H7 (cell line): ENCODE results near the gene TMEM259. TPM values are rescaled to one million over a fixed set of nuclear protein-coding genes. Genes with fewer than 3 reads are reported as not detected.

ENCODE experiments used
- DNase-seq: peaks from one replicate; pipeline ENCODE4 v3.0.0; 2012
- H3K27me3 ChIP-seq: 2 replicates; pipeline ENCODE4 v1.6.0; 2011; ENCODE audit warnings: mild to moderate bottlenecking, low read length; ENCODE audit not compliant: control insufficient read depth, insufficient read depth
- H3K36me3 ChIP-seq: replicated peaks from 2 replicates; pipeline ENCODE4 v1.5.1; 2011; ENCODE audit warnings: low read length; ENCODE audit not compliant: control insufficient read depth, insufficient read depth
- H3K4me3 ChIP-seq: 2 replicates; pipeline ENCODE4 v1.5.1; 2011; ENCODE audit warnings: low read depth, mild to moderate bottlenecking, control low read depth, low read length, moderate library complexity; ENCODE audit not compliant: insufficient read depth
- total RNA-seq: library from RNA; depleted of rRNA; stranded (reverse); fragments of >200 nt; shearing (Covaris generic); gene quantifications from 2 replicates; pipeline ENCODE4 v1.2.3, GENCODE V29; 2014

TMEM259 gene
- total RNA-seq, 1 experiment from 2014 or later = 153 TPM

DNA sequence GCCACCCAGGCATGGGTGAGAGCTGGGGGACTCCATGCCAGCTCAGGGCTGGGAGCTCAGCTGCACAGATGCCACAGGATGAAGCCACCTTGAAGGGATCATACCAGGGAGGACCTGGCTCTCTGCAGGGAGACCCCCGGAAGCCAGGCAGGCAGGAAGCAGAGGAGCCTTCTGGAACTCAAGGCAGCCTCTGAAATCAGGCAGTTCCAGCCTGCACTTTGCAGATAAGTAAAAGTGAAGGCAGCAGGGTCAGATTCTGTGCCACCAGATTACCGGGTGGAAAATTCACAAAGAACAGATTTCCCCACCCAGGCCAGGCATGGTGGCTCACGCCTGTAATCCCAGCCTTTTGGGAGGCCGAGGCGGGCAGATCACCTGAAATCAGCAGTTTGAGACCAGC is 2.5 kb downstream of the TMEM259 start:
- Histone ChIP-seq H3K36me3 (peaks cover under 1% of the 10 kb centered on the region; the same call in 1 of the 2 replicates), H3K27me3 (no peaks in the 10 kb centered on the region), H3K4me3 (no peak overlapping the region)
- no peak for DNase-seq

DNA sequence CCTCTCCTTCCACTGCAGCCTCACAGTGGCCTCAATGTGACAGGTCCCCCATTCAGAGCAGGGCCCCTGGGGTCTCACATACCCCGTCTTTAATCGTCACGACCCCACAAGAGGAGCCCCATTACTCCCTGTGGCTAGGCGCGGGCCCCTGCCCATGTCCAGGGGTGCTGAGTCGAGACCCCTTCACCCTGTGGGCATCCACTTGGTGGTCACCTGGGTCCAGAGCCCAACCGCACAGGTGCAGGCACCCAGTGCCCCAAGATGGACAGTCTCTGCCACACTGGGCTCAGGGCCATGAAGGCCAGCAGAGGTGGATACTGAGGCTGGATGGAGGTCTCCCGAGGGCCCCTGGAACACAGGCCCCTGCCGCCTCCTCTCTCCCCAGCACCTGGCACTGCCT is 3.0 kb downstream of the TMEM259 start:
- Histone ChIP-seq H3K36me3 (peaks cover 2% of the 10 kb centered on the region), H3K27me3 (no peaks in the 10 kb centered on the region), H3K4me3 (no peak overlapping the region)
- DNase-seq = no peak

DNA sequence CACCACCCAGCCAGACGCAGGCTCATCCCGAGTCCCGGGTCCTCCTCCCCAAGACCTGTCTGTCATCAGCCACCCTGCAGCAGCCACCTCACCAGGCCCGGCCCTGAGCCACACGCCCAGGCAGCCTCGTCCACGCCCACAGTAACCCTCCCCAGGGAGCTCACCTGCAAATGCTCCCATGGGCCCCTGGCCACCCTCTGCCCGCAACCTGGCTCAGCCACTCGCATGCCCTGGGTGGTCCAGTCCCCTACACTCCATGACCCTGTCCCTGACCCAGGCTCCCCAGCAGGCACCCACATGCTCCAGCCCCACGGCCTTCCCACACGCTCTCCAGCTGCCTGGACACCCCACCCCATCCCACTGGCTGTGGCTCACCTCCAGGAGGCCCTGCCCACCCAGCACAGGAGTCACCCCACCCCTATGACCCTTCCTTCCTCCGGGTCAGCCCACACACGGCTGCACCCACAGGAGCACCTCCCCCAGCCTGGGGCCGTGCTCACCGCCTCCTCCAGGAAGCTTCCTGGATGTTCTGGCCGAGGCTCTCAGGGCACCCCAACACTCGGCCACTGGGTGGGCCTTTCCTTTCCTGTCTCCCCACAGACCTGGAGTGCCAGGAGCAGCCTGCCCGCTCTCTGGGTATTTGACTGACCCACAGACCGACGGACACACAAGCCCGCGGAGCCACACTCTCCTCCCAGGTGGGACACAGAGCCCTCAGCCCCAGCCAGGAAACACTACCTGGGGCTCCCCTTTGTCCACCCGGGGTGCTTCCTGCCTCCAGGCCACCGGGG is 3.6 kb downstream of the TMEM259 start:
- no peak overlapping the region for H3K4me3 ChIP-seq
- peaks cover 4% of the 10 kb centered on the region for H3K36me3 ChIP-seq
- no peaks in the 10 kb centered on the region for H3K27me3 ChIP-seq
- DNase-seq = no peak

DNA sequence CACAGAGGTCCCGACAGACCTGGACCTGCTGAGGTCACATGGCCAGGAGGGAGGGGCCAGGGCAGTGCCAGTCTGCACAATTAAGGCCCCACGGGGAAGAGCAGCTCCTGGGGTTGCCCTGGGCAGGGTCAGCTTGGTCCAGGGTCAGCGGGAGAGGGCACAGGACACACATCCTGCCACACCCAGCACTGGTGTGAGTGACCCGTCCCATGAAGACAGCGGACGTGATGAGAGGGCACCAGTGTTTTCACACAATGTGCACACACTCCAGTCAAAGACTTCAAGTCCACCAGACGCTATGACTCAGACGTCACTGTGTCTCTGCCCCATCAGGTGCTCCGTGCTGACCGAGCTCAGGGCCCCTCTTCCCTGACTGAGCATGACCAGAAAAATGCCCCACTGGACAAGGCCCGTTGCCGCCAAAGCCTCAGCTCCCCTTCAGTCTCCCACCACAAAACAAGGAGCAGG is 4.2 kb downstream of the TMEM259 start:
- DNase-seq = no peak
- Histone ChIP-seq H3K27me3 (no peaks in the 10 kb centered on the region), H3K4me3 (no peak overlapping the region), H3K36me3 (peaks cover 5% of the 10 kb centered on the region)

DNA sequence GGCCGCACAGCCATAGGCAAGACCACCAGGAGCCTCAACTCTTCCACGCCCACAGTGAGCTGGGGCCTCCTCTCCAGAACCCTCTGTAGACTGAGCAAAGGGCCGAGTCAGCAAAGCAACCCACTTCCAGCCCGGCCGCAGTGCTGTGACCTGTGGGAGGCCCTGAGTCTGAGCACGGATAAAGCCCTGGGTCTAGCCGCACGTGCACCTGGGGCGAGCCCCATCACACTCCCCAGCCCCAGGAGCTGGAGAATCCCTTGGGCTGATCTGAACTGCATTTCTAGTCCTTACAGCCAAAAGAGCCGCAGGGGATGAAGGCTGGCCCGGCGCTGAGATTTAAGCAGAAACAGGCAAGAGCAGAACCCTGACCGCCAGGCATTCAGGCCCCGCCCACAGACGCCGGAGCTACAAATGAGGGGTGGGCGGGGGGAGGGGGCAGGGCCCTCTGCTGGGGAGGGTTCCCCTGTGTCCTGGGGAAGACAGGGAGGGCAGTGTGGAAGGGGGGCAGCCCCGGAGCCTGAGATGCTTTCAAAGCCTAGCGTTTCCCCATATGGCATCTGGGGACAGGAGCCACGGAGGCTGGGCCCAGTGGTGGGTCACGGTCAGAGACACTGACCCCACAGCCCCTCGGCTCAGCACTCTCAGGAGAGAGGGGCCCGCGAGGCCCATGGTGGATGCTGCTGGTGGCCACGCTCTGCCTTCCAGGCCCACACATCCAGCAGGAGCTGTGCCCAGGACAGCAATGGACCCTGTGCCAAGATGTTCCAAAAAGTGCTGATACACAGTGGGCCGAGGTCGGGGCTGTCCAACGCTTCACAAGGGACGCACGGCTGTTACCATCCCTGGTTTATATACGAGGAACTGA is 4.9 kb downstream of the TMEM259 start:
- peak; percentile 94 for DNase-seq
- Histone ChIP-seq H3K27me3 (no peaks in the 10 kb centered on the region), H3K4me3 (no peak overlapping the region), H3K36me3 (peaks cover 5% of the 10 kb centered on the region)

DNA sequence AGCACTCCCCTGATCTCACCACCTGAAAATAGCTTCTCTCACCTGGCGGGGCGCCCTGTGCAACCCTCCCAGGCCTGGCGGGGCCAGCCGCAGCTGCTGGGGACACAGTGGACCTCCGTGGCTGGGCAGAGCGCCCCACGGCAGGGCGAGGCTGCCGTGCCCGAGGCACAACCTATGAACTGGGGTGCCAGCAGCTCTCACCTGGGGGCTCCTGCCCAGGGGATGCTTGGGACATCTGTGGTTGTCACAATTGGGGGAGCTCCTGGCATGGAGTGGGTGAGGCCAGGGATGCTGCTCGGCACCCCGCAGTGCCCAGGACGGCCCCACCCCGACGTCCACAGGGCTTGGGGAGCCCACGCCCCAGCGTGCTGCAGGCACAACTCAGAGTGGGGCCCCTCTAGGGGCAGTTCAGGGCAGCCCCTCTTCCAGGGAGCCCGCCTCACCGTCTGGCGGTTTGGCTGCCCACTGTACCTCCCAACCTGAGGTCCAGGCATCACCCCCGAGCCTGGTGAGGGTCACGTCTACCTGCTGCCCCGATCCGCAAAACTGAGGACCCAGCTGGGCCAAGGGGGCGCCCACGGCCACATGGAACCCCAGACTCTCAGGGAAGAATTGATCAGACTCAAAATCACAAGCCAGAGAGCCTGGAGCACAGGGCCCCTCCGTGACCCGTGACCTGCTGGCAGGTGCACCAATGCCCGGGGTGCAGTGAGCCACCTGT is 5.7 kb downstream of the TMEM259 start:
- H3K4me3 ChIP-seq = no peak overlapping the region
- DNase-seq = no peak

DNA sequence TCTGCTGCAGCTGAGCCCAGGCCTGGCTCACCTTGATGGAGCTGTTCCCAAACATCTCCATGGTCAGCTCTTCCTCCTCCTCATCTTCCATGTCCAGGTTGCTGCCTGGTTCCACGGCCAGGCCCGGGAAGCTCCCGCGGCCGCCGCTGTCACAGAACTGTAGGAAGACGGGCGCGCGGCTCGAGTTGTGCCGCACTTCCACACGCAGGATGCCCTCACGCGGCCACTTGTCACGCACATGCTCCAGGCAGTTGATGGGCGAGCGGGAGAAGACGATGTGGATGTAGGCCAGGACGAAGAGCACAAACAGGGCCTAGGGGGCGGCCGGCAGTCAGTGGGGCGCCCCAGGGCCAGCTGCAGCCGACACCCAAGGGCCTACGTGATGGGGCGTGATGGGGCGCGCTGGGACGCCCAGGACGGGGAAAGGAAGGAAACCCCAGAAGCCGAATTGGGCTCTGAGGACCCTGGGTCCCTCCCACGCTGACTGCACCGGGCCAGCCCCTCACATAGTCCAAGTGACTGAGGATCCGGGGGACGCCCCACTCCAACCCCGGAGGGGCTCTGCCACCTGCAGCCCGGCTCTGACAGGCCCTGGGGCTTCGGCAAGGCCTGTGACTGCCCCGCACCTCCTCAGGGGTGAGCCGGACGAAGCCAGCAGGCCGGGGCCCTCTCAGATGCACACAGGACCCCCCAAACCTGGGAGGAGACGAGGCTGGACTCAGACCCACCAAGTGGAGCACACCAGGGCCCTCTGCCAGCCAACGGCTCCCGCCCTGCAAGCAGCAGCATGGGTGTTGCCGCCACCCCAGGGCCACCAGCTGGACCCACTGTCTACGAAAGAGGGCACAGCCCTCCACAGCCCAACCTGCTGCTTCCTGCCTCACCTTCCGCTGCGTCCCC is 6.5 kb downstream of the TMEM259 start:
- no peak for DNase-seq
- Histone ChIP-seq H3K27me3 (no peaks in the 10 kb centered on the region), H3K36me3 (peaks cover 6% of the 10 kb centered on the region), H3K4me3 (no peak overlapping the region)

More for the DNA sequence above, 5.7 kb downstream of the TMEM259 start:
- H3K27me3 ChIP-seq = no peaks in the 10 kb centered on the region
- H3K36me3 ChIP-seq = peaks cover 5% of the 10 kb centered on the region

DNA sequence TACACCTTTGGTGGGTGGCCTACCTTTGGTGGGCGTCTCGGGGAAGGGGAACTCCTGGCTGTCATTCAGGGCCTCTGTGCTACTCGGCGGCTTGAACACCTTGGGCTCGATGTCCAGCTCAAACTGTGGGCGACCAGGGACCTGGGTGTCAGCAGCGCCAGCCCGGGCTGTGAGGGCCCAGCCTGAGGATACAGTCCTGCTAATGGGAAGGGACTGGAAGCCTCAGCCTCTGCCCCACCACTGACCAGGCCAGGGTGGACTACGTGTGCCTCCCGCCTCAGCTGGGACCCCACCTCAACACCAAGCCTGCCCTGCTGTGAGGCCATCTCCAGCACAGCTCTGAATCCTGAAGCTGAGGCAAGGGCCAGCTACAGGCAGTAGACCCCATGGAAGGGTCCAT is 7.7 kb downstream of the TMEM259 start:
- DNase-seq = no peak
- no peak overlapping the region for H3K4me3 ChIP-seq
- H3K36me3 ChIP-seq = peaks cover 6% of the 10 kb centered on the region
- no peaks in the 10 kb centered on the region for H3K27me3 ChIP-seq

DNA sequence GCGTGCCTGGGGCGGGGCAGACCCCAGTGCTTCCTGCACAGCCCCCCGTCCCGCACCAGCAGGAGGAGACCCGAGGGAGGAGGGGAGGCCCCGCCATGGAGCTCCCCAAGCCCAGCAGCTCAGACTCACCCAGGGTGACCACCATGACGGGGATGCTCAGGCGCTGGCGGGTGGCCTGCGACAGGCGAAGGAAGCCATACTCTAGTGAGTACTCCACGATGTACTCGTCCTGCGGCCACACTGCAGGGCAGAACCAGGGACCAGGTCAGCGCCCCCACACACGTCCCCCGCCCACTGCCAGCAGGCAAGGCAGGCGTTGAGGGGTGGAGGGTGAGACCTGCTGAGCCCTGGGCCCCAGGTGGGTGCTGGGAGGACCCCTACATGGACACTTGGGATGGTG is 8.6 kb downstream of the TMEM259 start:
- peaks cover 6% of the 10 kb centered on the region for H3K36me3 ChIP-seq
- H3K27me3 ChIP-seq = no peaks in the 10 kb centered on the region
- H3K4me3 ChIP-seq = no peak overlapping the region
- no peak for DNase-seq

DNA sequence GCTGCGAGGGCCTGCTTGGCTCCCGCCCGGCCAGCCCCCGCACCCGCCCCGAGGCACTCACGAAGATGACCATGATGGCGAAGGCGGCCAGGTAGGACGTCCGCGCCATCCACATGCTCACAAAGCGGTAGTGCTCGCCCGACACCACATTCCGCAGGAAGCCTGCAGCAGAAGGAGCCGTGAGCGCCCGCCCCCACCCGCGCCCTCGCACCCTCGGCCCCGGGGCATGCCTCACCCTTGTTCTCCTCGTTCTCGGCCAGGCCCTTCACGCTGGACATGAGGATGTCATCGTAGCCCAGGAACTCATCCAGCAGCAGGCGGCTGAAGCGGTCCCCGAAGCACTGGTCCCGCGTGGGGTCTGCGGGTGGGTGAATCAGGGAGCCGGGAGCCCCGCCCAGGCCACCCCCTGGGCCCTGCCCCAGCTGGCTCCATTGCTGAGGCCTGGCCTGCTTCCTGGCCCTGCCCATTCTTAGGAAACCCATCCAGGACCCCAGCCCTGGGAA is 9.0 kb downstream of the TMEM259 start:
- H3K36me3 ChIP-seq = peaks cover 6% of the 10 kb centered on the region
- no peak overlapping the region for H3K4me3 ChIP-seq
- no peak for DNase-seq
- H3K27me3 ChIP-seq = no peaks in the 10 kb centered on the region

DNA sequence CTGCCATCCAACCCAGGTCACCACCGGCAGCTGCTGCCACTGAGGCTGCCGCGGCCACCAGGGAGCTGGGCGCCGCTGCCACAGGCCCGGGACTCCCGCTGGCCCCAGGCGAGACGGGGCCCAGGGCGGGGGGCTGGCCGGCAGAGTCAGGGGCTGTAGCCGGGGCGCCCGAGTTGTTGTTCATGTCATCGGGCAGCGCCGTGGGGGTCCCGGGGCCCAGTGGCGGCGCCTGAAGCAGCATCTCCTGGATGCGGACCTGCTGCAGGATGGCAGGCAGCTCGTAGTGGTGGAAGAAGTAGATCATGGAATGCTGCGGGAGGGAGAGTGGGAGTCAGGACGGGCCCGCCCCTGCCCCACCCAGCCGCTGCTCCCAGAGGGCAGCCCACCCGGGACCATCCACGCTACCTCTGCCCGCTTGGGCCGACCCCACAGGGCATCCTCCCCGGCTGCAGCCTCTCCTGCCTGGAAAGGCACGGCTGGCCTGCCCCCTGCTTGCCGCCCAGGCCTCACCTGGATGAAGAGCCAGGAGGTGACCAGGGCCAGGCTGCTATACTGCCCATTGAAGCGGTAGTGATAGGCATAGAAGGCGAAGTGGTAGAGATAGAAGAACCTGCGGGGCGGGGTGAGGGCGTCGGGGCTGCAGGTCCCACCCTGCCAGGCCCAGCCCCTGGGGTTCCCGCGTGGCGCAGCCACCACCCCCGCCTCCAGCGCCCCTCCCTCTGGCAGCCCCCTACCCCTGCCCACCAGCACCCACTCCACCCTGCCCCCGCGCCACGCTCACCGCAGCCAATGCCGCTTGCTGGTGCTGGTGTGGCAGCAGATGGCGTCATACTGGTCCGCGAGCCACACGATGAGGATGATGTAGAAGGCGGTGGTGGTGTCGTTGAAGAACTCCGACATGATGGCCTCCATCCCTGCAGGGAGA is 10.1 kb downstream of the TMEM259 start:
- no peaks in the 10 kb centered on the region for H3K27me3 ChIP-seq
- H3K36me3 ChIP-seq = peaks cover 6% of the 10 kb centered on the region

DNA sequence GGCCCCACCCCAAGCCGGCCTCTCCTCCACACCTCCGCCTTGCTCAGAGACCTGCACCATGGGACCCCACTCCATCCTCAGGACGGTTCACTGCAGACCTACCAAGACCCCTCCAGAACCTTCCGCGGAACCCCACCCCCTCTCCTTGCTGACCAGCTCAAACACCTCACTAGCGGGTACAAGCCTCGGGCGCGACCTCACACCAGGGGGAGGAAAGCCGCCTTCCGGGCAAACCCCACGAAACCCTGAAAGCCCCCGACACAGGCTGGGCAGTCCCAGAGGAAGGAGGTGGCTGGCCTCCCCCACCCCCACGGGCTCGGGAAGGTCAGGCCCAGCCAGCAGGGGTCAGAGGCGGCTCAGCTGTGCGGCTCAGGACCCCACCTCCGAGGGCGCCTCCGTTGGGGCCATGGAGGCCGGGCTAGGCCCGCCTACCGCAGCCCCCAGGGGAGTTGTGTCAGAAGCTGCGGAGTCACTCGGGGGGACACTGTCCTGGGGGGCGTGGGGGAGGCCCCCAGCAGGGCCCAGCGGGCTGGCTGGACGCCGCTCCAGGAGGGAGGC is 10.9 kb downstream of the TMEM259 start:
- H3K27me3 ChIP-seq = no peaks in the 10 kb centered on the region
- DNase-seq = peak; percentile 79
- H3K4me3 ChIP-seq = no peak overlapping the region
- H3K36me3 ChIP-seq = peaks cover 6% of the 10 kb centered on the region

More for the DNA sequence above, 10.1 kb downstream of the TMEM259 start:
- no peak overlapping the region for H3K4me3 ChIP-seq
- no peak for DNase-seq
